SK-N-MC (cell line): Measurements from ENCODE around the gene SFXN2.
A peak's percentile ranks its signal among the peaks of the same experiment; 100 is the strongest.

Experiments
- DNase-seq: peaks from one replicate; pipeline ENCODE4 v3.0.0-alpha.2; 2011; ENCODE audit warnings: low read depth, low spot score
- H3K27ac ChIP-seq: fragments of 200-600 bp; sonication (generic); 2 replicates; pipeline ENCODE4 v1.5.1; 2016; ENCODE audit warnings: mixed run types
- H3K36me3 ChIP-seq: fragments of 200-600 bp; sonication (generic); 2 replicates; pipeline ENCODE4 v1.6.1; 2017; ENCODE audit warnings: antibody characterized with exemption, low read length, mixed read lengths; ENCODE audit not compliant: insufficient read depth
- H3K4me3 ChIP-seq: fragments of 200-600 bp; sonication (generic); 2 replicates; pipeline ENCODE4 v1.5.1; 2016
- H3K9ac ChIP-seq: fragments of 200-600 bp; sonication (generic); 2 replicates; pipeline ENCODE4 v1.8.0; 2017; ENCODE audit warnings: mixed run types, mixed read lengths; ENCODE audit not compliant: insufficient read length
- H3K9me3 ChIP-seq: fragments of 200-600 bp; sonication (generic); 2 replicates; pipeline ENCODE4 v1.6.1; 2017; ENCODE audit warnings: low read depth, mild to moderate bottlenecking, antibody characterized with exemption, low read length, moderate library complexity, mixed read lengths
- EZH2 ChIP-seq: fragments of 200-600 bp; sonication (generic); IDR thresholded peaks from one replicate; pipeline ENCODE4 v1.6.1; 2017; ENCODE audit warnings: antibody characterized with exemption
- FOXP2 ChIP-seq: optimal IDR thresholded peaks from 2 replicates; pipeline ENCODE3; 2011; ENCODE audit warnings: mild to moderate bottlenecking, moderate library complexity; ENCODE audit not compliant: insufficient read depth; ENCODE audit errors: extremely low read length, control extremely low read depth
- POLR2AphosphoS5 ChIP-seq: IDR thresholded peaks from 2 replicates; pipeline ENCODE4 v1.6.1; 2012; ENCODE audit warnings: mild to moderate bottlenecking, low read depth, low read length, borderline replicate concordance

SFXN2 gene

GRCh38 chr10:102785818-102786217 lies 71.4 kb downstream of the SFXN2 start:
- peak overlapping the region; percentile 42; the same call in 1 of the 2 replicates for H3K4me3 ChIP-seq
- no peak overlapping the region for H3K9ac ChIP-seq
- H3K9me3 ChIP-seq: no peaks in the 10 kb centered on the region
- TF ChIP-seq EZH2 (no peak), POLR2AphosphoS5 (no peak), FOXP2 (no peak)
- H3K36me3 ChIP-seq: no peaks in the 10 kb centered on the region
- DNase-seq: peak; percentile 75
- no peak overlapping the region for H3K27ac ChIP-seq

GRCh38 chr10:102791754-102792395 lies 77.4 kb downstream of the SFXN2 start:
- H3K4me3 ChIP-seq: no peak overlapping the region
- no peak overlapping the region for H3K27ac ChIP-seq
- no peak for TF ChIP-seq POLR2AphosphoS5
- TF ChIP-seq EZH2: no peak
- TF ChIP-seq FOXP2: no peak

More at GRCh38 chr10:102791754-102792395, 77.4 kb downstream of the SFXN2 start:
- Histone ChIP-seq H3K36me3 (no peaks in the 10 kb centered on the region), H3K9me3 (no peaks in the 10 kb centered on the region), H3K9ac (no peak overlapping the region)
- no peak for DNase-seq
